HCT116 (cell line): ENCODE results near the gene CYREN. TPM values are rescaled to one million over a fixed set of nuclear protein-coding genes. Genes with fewer than 3 reads are reported as not detected.

ENCODE experiments used
- ATAC-seq: fragments of 200-7000 bp; cut with Tn5 transposase; 2 replicates; pipeline ENCODE4 v1.9.1; 2020; ENCODE audit warnings: mild to moderate bottlenecking, moderate library complexity
- BruUV-seq: library from RNA; stranded (reverse); fragments of 400-500 nt; replicated peaks from 2 replicates; lab custom pipeline; 2021; lab: Mats Ljungman, UMichigan
- CTCF ChIA-PET: fragments of 300-600 bp; sonication (Branson Sonifier 250); formaldehyde crosslinking; loops from one replicate; lab custom pipeline; 2021; ENCODE audit warnings: antibody characterized with exemption; lab: Charles Lee
- POLR2A ChIA-PET: fragments of 300-600, 350-600 bp; sonication (Branson Sonifier 250); formaldehyde crosslinking; loops from one replicate; lab custom pipeline; 2021; ENCODE audit warnings: antibody characterized with exemption; lab: Charles Lee
- RAD21 ChIA-PET, 2 experiments: fragments of 300-600 bp; sonication (Branson Sonifier 250); formaldehyde crosslinking; loops; one replicate each; lab custom pipeline; 2023; ENCODE audit warnings: low total read pairs in 2 of 2; ENCODE audit not compliant: uncharacterized antibody in 2 of 2, unreplicated experiment in 2 of 2, low non-redundant PET in 1 of 2; lab: Charles Lee
- DNase-seq: peaks from one replicate; pipeline ENCODE4 v3.0.0-alpha.2; 2010; ENCODE audit warnings: low read depth, low spot score
- H2AFZ ChIP-seq: fragments of 200-600 bp; shearing (Covaris generic), sonication (generic); 2 replicates; pipeline ENCODE4 v1.6.1; 2017; ENCODE audit warnings: low read depth, mixed run types, mixed read lengths, antibody characterized with exemption, low read length; ENCODE audit not compliant: poor library complexity, severe bottlenecking
- H3K27ac ChIP-seq: 2 replicates; pipeline ENCODE4 v1.5.1; 2012; ENCODE audit warnings: low read depth, low read length
- H3K27me3 ChIP-seq: fragments of 200-600 bp; sonication (generic); 2 replicates; pipeline ENCODE4 v1.6.1; 2016; ENCODE audit warnings: mixed run types, low read length, mixed read lengths; ENCODE audit not compliant: insufficient read depth
- H3K36me3 ChIP-seq, 2 experiments: fragments of 200-500 bp in 1 of 2; fragments of 200-600 bp in 1 of 2; sonication (Bioruptor generic) in 1 of 2; sonication (generic) in 1 of 2; 2 replicates each; pipeline versions ENCODE4 v1.5.1 to v1.6.1; 2014 to 2016; ENCODE audit warnings: low read length in 2 of 2, inconsistent platforms in 1 of 2, mixed read lengths in 1 of 2, mixed run types in 1 of 2; ENCODE audit not compliant: insufficient read depth in 2 of 2, control insufficient read depth in 1 of 2
- H3K4me1 ChIP-seq, 2 experiments: fragments of 200-600 bp in 1 of 2; sonication (generic) in 1 of 2; 2 replicates each; pipeline versions ENCODE4 v1.5.1 to v1.6.1; 2012 to 2017; ENCODE audit warnings: low read length in 2 of 2, inconsistent platforms in 1 of 2, mild to moderate bottlenecking in 1 of 2, mixed read lengths in 1 of 2, mixed run types in 1 of 2, moderate library complexity in 1 of 2; ENCODE audit not compliant: insufficient read depth in 2 of 2, control insufficient read depth in 1 of 2
- H3K4me2 ChIP-seq: fragments of 200-600 bp; sonication (generic); 2 replicates; pipeline ENCODE4 v1.6.1; 2017; ENCODE audit warnings: mixed run types, low read length, mixed read lengths
- H3K4me3 ChIP-seq, 2 experiments: fragments of 200-600 bp in 1 of 2; sonication (generic) in 1 of 2; replicated peaks in 1 of 2; 2 replicates each; pipeline ENCODE4 v1.5.1; 2011 to 2016; ENCODE audit warnings: low read length in 2 of 2, control low read depth in 1 of 2, low read depth in 1 of 2, mild to moderate bottlenecking in 1 of 2, mixed read lengths in 1 of 2, mixed run types in 1 of 2
- H3K79me2 ChIP-seq: fragments of 200-600 bp; sonication (generic); 2 replicates; pipeline ENCODE4 v1.6.1; 2017; ENCODE audit warnings: mild to moderate bottlenecking, mixed run types, low read length, moderate library complexity, mixed read lengths; ENCODE audit not compliant: insufficient read depth
- H3K9ac ChIP-seq: fragments of 200-600 bp; sonication (generic); 2 replicates; pipeline ENCODE4 v1.6.1; 2016; ENCODE audit warnings: low read length, mixed read lengths
- H3K9me2 ChIP-seq: fragments of 200-600 bp; sonication (generic), shearing (Covaris generic); 2 replicates; pipeline ENCODE4 v1.6.1; 2017; ENCODE audit warnings: mixed run types, mild to moderate bottlenecking, moderate library complexity; ENCODE audit not compliant: insufficient read depth
- H3K9me3 ChIP-seq, 2 experiments: fragments of 200-500 bp in 1 of 2; fragments of 200-600 bp in 1 of 2; sonication (Bioruptor generic) in 1 of 2; sonication (generic) in 1 of 2; 2 replicates each; pipeline ENCODE4 v1.6.1; 2014 to 2017; ENCODE audit warnings: low read length in 2 of 2, mixed read lengths in 2 of 2, inconsistent platforms in 1 of 2, low read depth in 1 of 2, mild to moderate bottlenecking in 1 of 2, mixed run types in 1 of 2, moderate library complexity in 1 of 2; ENCODE audit not compliant: control insufficient read depth in 1 of 2, insufficient read depth in 1 of 2
- H4K20me1 ChIP-seq: fragments of 200-600 bp; sonication (generic), shearing (Covaris generic); 2 replicates; pipeline ENCODE4 v1.6.1; 2017; ENCODE audit warnings: mixed run types, mild to moderate bottlenecking, moderate library complexity; ENCODE audit not compliant: insufficient read depth
- CEBPB ChIP-seq: IDR thresholded peaks from 2 replicates; pipeline ENCODE4 v1.6.1; 2012; ENCODE audit warnings: low read depth
- EGR1 ChIP-seq: IDR thresholded peaks from 2 replicates; pipeline ENCODE4 v1.6.1; 2012; ENCODE audit warnings: low read depth
- ELF1 ChIP-seq: IDR thresholded peaks from 2 replicates; pipeline ENCODE4 v1.6.1; 2012; ENCODE audit warnings: low read depth, borderline replicate concordance
- EZH2 ChIP-seq: fragments of 200-600 bp; sonication (generic); IDR thresholded peaks from 2 replicates; pipeline ENCODE4 v1.6.1; 2017; ENCODE audit warnings: antibody characterized with exemption, mixed run types
- JUND ChIP-seq: IDR thresholded peaks from 2 replicates; pipeline ENCODE4 v1.6.1; 2012
- POLR2AphosphoS5 ChIP-seq: IDR thresholded peaks from 2 replicates; pipeline ENCODE4 v1.6.1; 2011; ENCODE audit warnings: mild to moderate bottlenecking, low read depth, low read length, moderate library complexity
- SIN3A ChIP-seq: IDR thresholded peaks from 2 replicates; pipeline ENCODE4 v1.6.1; 2012; ENCODE audit warnings: low read depth
- YY1 ChIP-seq: IDR thresholded peaks from 2 replicates; pipeline ENCODE4 v1.6.1; 2011; ENCODE audit warnings: low read length, low read depth, moderate library complexity, mild to moderate bottlenecking; ENCODE audit not compliant: insufficient replicate concordance; ENCODE audit errors: extremely low read depth
- ZFX ChIP-seq: fragments of 450-650 bp; IDR thresholded peaks from 2 replicates; pipeline ENCODE4 v1.6.1; 2017
- ZNF274 ChIP-seq: fragments of 200-500 bp; sonication (Bioruptor generic); IDR thresholded peaks from 2 replicates; pipeline ENCODE4 v1.6.1; 2014; ENCODE audit warnings: mild to moderate bottlenecking, low read depth, low read length, inconsistent platforms
- intact Hi-C: fragments of 100-400 bp; cut with micrococcal nuclease; formaldehyde crosslinking; loops from 2 replicates; pipeline ENCODE4 v1.10.0; 2022
- total RNA-seq: library from RNA; stranded (reverse); gene quantifications from one replicate; pipeline ENCODE4 v1.2.1, GENCODE V29; 2021; ENCODE audit not compliant: unreplicated experiment
- TF ChIP-seq, protein P1 (sequence below): IDR thresholded peaks from 2 replicates; pipeline ENCODE4 v1.6.1; 2012; ENCODE audit warnings: low read depth
- TF ChIP-seq, protein P2 (sequence below): IDR thresholded peaks from 2 replicates; pipeline ENCODE4 v1.6.1; 2011; ENCODE audit warnings: mild to moderate bottlenecking, low read length, moderate library complexity; ENCODE audit not compliant: insufficient replicate concordance; ENCODE audit errors: extremely low read depth

The CYREN gene
- total RNA-seq, 1 experiment from 2014 or later = 54.5 TPM

- H3K9me2 ChIP-seq = no peaks in the 10 kb centered on the region
- TF ChIP-seq, protein P1, sequence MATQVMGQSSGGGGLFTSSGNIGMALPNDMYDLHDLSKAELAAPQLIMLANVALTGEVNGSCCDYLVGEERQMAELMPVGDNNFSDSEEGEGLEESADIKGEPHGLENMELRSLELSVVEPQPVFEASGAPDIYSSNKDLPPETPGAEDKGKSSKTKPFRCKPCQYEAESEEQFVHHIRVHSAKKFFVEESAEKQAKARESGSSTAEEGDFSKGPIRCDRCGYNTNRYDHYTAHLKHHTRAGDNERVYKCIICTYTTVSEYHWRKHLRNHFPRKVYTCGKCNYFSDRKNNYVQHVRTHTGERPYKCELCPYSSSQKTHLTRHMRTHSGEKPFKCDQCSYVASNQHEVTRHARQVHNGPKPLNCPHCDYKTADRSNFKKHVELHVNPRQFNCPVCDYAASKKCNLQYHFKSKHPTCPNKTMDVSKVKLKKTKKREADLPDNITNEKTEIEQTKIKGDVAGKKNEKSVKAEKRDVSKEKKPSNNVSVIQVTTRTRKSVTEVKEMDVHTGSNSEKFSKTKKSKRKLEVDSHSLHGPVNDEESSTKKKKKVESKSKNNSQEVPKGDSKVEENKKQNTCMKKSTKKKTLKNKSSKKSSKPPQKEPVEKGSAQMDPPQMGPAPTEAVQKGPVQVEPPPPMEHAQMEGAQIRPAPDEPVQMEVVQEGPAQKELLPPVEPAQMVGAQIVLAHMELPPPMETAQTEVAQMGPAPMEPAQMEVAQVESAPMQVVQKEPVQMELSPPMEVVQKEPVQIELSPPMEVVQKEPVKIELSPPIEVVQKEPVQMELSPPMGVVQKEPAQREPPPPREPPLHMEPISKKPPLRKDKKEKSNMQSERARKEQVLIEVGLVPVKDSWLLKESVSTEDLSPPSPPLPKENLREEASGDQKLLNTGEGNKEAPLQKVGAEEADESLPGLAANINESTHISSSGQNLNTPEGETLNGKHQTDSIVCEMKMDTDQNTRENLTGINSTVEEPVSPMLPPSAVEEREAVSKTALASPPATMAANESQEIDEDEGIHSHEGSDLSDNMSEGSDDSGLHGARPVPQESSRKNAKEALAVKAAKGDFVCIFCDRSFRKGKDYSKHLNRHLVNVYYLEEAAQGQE = no peak
- TF ChIP-seq CEBPB (no peak), POLR2AphosphoS5 (no peak), ZNF274 (no peak), JUND (no peak), SIN3A (no peak), ELF1 (no peak), ZFX (no peak), YY1 (no peak), EGR1 (no peak), EZH2 (no peak)
- TF ChIP-seq, protein P2, sequence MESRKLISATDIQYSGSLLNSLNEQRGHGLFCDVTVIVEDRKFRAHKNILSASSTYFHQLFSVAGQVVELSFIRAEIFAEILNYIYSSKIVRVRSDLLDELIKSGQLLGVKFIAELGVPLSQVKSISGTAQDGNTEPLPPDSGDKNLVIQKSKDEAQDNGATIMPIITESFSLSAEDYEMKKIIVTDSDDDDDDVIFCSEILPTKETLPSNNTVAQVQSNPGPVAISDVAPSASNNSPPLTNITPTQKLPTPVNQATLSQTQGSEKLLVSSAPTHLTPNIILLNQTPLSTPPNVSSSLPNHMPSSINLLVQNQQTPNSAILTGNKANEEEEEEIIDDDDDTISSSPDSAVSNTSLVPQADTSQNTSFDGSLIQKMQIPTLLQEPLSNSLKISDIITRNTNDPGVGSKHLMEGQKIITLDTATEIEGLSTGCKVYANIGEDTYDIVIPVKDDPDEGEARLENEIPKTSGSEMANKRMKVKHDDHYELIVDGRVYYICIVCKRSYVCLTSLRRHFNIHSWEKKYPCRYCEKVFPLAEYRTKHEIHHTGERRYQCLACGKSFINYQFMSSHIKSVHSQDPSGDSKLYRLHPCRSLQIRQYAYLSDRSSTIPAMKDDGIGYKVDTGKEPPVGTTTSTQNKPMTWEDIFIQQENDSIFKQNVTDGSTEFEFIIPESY = no peak
- TF ChIP-seq, all 23 proteins: peak for 0
- no peak overlapping the region for H3K4me3 ChIP-seq
- CTCF ChIA-PET = no interaction called here
- H3K27me3 ChIP-seq = no peaks in the 10 kb centered on the region
- H3K27ac ChIP-seq = no peak overlapping the region
- peaks cover 8 to 18% of the 10 kb centered on the region in 2 experiments for H3K4me1 ChIP-seq
- POLR2A ChIA-PET = no interaction called here
- H3K9me3 ChIP-seq = peaks cover 0 to 18% of the 10 kb centered on the region in 2 experiments; a peak in 1 of 4 replicates
- no TSS peak for BruUV-seq
- H4K20me1 ChIP-seq = no peaks in the 10 kb centered on the region
- RAD21 ChIA-PET = no interaction called here
- intact Hi-C loops = no loop called here
- no peaks in the 10 kb centered on the region for H3K36me3 ChIP-seq
- no peak for DNase-seq
- no peak for ATAC-seq
- no peak overlapping the region for H2AFZ ChIP-seq
- H3K4me2 ChIP-seq = no peak overlapping the region
- H3K79me2 ChIP-seq = no peaks in the 10 kb centered on the region
- H3K9ac ChIP-seq = no peak overlapping the region
These were observed 8.9 kb upstream of the CYREN start for GRCh38 chr7:135179321-135179925.
